T follicular helper cell (primary cell): ENCODE data around the gene FHAD1.

ENCODE experiments used
- DNase-seq: peaks from one replicate; pipeline ENCODE4 v3.0.0-alpha.2; 2020; ENCODE audit warnings: low read depth

FHAD1 gene

GRCh38 chr1:15345705-15346345, 98.8 kb downstream of the FHAD1 start:
- DNase-seq: no peak

GRCh38 chr1:15346346-15347030, 99.5 kb downstream of the FHAD1 start:
- DNase-seq: no peak

GRCh38 chr1:15347182-15347581, 100.2 kb downstream of the FHAD1 start:
- DNase-seq: no peak

- DNase-seq: no peak
These were observed 101.6 kb downstream of the FHAD1 start for GRCh38 chr1:15348648-15349047.

GRCh38 chr1:15349133-15349532, 102.1 kb downstream of the FHAD1 start:
- DNase-seq: no peak

GRCh38 chr1:15350151-15350550, 103.1 kb downstream of the FHAD1 start:
- no peak for DNase-seq

GRCh38 chr1:15350551-15351200, 103.7 kb downstream of the FHAD1 start:
- no peak for DNase-seq

GRCh38 chr1:15351310-15351709, 104.3 kb downstream of the FHAD1 start:
- DNase-seq: no peak

- no peak for DNase-seq
These were observed 105.3 kb downstream of the FHAD1 start for GRCh38 chr1:15352128-15352957.

- DNase-seq: no peak
These were observed 107.0 kb downstream of the FHAD1 start for GRCh38 chr1:15353839-15354579.

GRCh38 chr1:15354580-15354965, 107.5 kb downstream of the FHAD1 start:
- no peak for DNase-seq

- no peak for DNase-seq
These were observed 109.1 kb downstream of the FHAD1 start for GRCh38 chr1:15355968-15356625.

GRCh38 chr1:15357612-15358207, 110.7 kb downstream of the FHAD1 start:
- no peak for DNase-seq

GRCh38 chr1:15358565-15359133, 111.6 kb downstream of the FHAD1 start:
- DNase-seq: no peak

- no peak for DNase-seq
These were observed 113.7 kb downstream of the FHAD1 start for GRCh38 chr1:15360700-15361099.

- no peak for DNase-seq
These were observed 115.2 kb downstream of the FHAD1 start for GRCh38 chr1:15362096-15362736.

GRCh38 chr1:15362737-15363128, 115.7 kb downstream of the FHAD1 start:
- DNase-seq: no peak

- no peak for DNase-seq
These were observed 117.7 kb downstream of the FHAD1 start for GRCh38 chr1:15364740-15365139.

- no peak for DNase-seq
These were observed 121.9 kb downstream of the FHAD1 start for GRCh38 chr1:15368888-15369287.

GRCh38 chr1:15370268-15370667, 123.2 kb downstream of the FHAD1 start:
- DNase-seq: no peak
